HepG2 (cell line): ENCODE data around the gene SLC26A2. TPM values are rescaled to one million over a fixed set of nuclear protein-coding genes. Genes with fewer than 3 reads are reported as not detected.

Source experiments
- ATAC-seq: fragments of 200-7000 bp; cut with Tn5 transposase; 3 replicates; pipeline ENCODE4 v1.9.1; 2020; ENCODE audit warnings: mild to moderate bottlenecking, moderate library complexity
- BruUV-seq: library from RNA; stranded (reverse); fragments of 400-500 nt; replicated peaks from 2 replicates; lab custom pipeline; 2021; lab: Mats Ljungman, UMichigan
- CTCF ChIA-PET: fragments of 300-600 bp; formaldehyde crosslinking; extraction: SDS; loops from one replicate; lab custom pipeline; 2021; ENCODE audit warnings: low total read pairs, inconsistent platforms, low intra/inter-chr PET ratio; lab: Yijun Ruan, JAX
- POLR2A ChIA-PET: fragments of 350-600 bp; sonication (Branson Sonifier 250); formaldehyde crosslinking; loops from one replicate; lab custom pipeline; 2020; ENCODE audit warnings: antibody characterized with exemption, inconsistent platforms; lab: Yijun Ruan, JAX
- DNase-seq: peaks from one replicate; pipeline ENCODE4 v3.0.0-alpha.2; 2015; ENCODE audit warnings: low spot score
- FAIRE-seq: peaks from 3 replicates; lab custom pipeline; 2011; peaks lifted over from hg19 to GRCh38; lab: Jason Lieb, UNC
- H2AFZ ChIP-seq: one replicate; pipeline ENCODE4 v1.6.1; 2011; ENCODE audit warnings: low read length, inconsistent platforms
- H3K27ac ChIP-seq: fragments of 300-600 bp; 3 replicates; pipeline ENCODE4 v1.8.0; 2011; ENCODE audit warnings: mixed run types, mild to moderate bottlenecking, mixed read lengths, low read length, inconsistent platforms; ENCODE audit not compliant: insufficient read depth; ENCODE audit errors: extremely low read length
- H3K27me3 ChIP-seq, 2 experiments: fragments of 200-600 bp in 1 of 2; 2 replicates in 1 of 2; 3 replicates in 1 of 2; pipeline versions ENCODE4 v1.6.0 to v1.8.0; 2011; ENCODE audit warnings: low read length in 2 of 2, mild to moderate bottlenecking in 2 of 2, moderate library complexity in 2 of 2, inconsistent platforms in 1 of 2; ENCODE audit not compliant: insufficient read depth in 2 of 2, control insufficient read depth in 1 of 2
- H3K36me3 ChIP-seq, 2 experiments: fragments of 200-600 bp in 1 of 2; replicated peaks in 1 of 2; 2 replicates in 1 of 2; 3 replicates in 1 of 2; pipeline versions ENCODE4 v1.5.1 to v1.8.0; 2011; ENCODE audit warnings: low read length in 2 of 2, inconsistent platforms in 1 of 2; ENCODE audit not compliant: insufficient read depth in 2 of 2, control insufficient read depth in 1 of 2
- H3K4me1 ChIP-seq: 2 replicates; pipeline ENCODE4 v1.5.1; 2012; ENCODE audit warnings: low read length, inconsistent platforms; ENCODE audit not compliant: insufficient read depth
- H3K4me2 ChIP-seq: 2 replicates; pipeline ENCODE4 v1.6.0; 2011; ENCODE audit warnings: low read depth, low read length, inconsistent platforms
- H3K4me3 ChIP-seq, 3 experiments: fragments of 200-600 bp in 1 of 3; sonication (generic), shearing (Covaris generic) in 1 of 3; replicated peaks in 1 of 3; 2 replicates each; pipeline ENCODE4 v1.5.1; 2011 to 2016; ENCODE audit warnings: low read length in 3 of 3, inconsistent platforms in 2 of 3, low read depth in 2 of 3, mild to moderate bottlenecking in 2 of 3, control low read depth in 1 of 3, mixed read lengths in 1 of 3; ENCODE audit not compliant: insufficient read depth in 1 of 3
- H3K79me2 ChIP-seq: one replicate; pipeline ENCODE4 v1.6.1; 2011; ENCODE audit warnings: low read length, inconsistent platforms; ENCODE audit not compliant: insufficient read depth
- H3K9ac ChIP-seq: 2 replicates; pipeline ENCODE4 v1.6.0; 2011; ENCODE audit warnings: mild to moderate bottlenecking, low read depth, low read length, inconsistent platforms; ENCODE audit not compliant: insufficient read depth
- H3K9me3 ChIP-seq: 2 replicates; pipeline ENCODE4 v1.5.1; 2012; ENCODE audit warnings: mild to moderate bottlenecking, low read length
- H4K20me1 ChIP-seq: 2 replicates; pipeline ENCODE4 v1.6.0; 2011; ENCODE audit warnings: inconsistent platforms, mild to moderate bottlenecking, low read length, moderate library complexity; ENCODE audit not compliant: insufficient read depth
- FOXA3 ChIP-seq: IDR thresholded peaks from 2 replicates; pipeline ENCODE4 v1.6.1; 2016; ENCODE audit warnings: missing genetic modification reagents, missing compliant biosample characterization
- MAZ ChIP-seq, 2 experiments: sonication (generic) in 1 of 2; formaldehyde crosslinking in 1 of 2; IDR thresholded peaks; 2 replicates each; pipeline versions ENCODE4 v1.5.0 to v1.6.1; 2012 to 2020; ENCODE audit warnings: low read depth in 2 of 2, mild to moderate bottlenecking in 2 of 2, borderline replicate concordance in 1 of 2, improper control_type of control experiment in 1 of 2, low read length in 1 of 2, missing genetic modification reagents in 1 of 2, moderate library complexity in 1 of 2
- MED13 ChIP-seq: sonication (generic); formaldehyde crosslinking; IDR thresholded peaks from 2 replicates; pipeline ENCODE4 v1.5.0; 2020; ENCODE audit warnings: missing genetic modification reagents
- NFIB ChIP-seq: sonication (generic); formaldehyde crosslinking; IDR thresholded peaks from 2 replicates; pipeline ENCODE4 v1.9.0; 2021; ENCODE audit warnings: missing genetic modification reagents, mild to moderate bottlenecking, borderline replicate concordance
- RBFOX2 ChIP-seq: fragments of 200-400 bp; formaldehyde crosslinking; IDR thresholded peaks from 2 replicates; pipeline ENCODE4 v1.6.1; 2017; ENCODE audit warnings: low read depth, mild to moderate bottlenecking, low read length
- RELA ChIP-seq: sonication (generic); formaldehyde crosslinking; IDR thresholded peaks from 2 replicates; pipeline ENCODE4 v1.4.0; 2020; ENCODE audit warnings: missing genetic modification reagents
- SIN3B ChIP-seq: fragments of 150-350 bp; IDR thresholded peaks from 2 replicates; pipeline ENCODE4 v1.6.1; 2014; ENCODE audit warnings: low read length
- YEATS2 ChIP-seq: sonication (generic); formaldehyde crosslinking; IDR thresholded peaks from 2 replicates; pipeline ENCODE4 v1.4.0; 2020; ENCODE audit warnings: missing genetic modification reagents, borderline replicate concordance
- ZNF18 ChIP-seq: sonication (generic); formaldehyde crosslinking; IDR thresholded peaks from 2 replicates; pipeline ENCODE4 v1.8.0; 2022; ENCODE audit warnings: mild to moderate bottlenecking, missing genetic modification reagents; ENCODE audit not compliant: insufficient replicate concordance
- ZNF207 ChIP-seq: fragments of 450-650 bp; IDR thresholded peaks from 2 replicates; pipeline ENCODE4 v1.6.1; 2016; ENCODE audit warnings: antibody characterized with exemption, borderline replicate concordance
- ZNF234 ChIP-seq: sonication (generic); formaldehyde crosslinking; conservative IDR thresholded peaks from 2 replicates; pipeline ENCODE4 v1.5.1; 2020; ENCODE audit warnings: mild to moderate bottlenecking, missing genetic modification reagents
- ZNF263 ChIP-seq: sonication (generic); formaldehyde crosslinking; IDR thresholded peaks from 2 replicates; pipeline ENCODE4 v1.4.0; 2020; ENCODE audit warnings: missing genetic modification reagents
- ZNF331 ChIP-seq: sonication (generic); formaldehyde crosslinking; IDR thresholded peaks from 2 replicates; pipeline ENCODE4 v1.4.0; 2020; ENCODE audit warnings: missing genetic modification reagents
- ZNF530 ChIP-seq: sonication (generic); formaldehyde crosslinking; IDR thresholded peaks from 2 replicates; pipeline ENCODE4 v1.5.0; 2020; ENCODE audit warnings: low read depth, mild to moderate bottlenecking, missing genetic modification reagents
- ZNF552 ChIP-seq: sonication (generic); formaldehyde crosslinking; IDR thresholded peaks from 2 replicates; pipeline ENCODE4 v1.9.0; 2022; ENCODE audit warnings: missing genetic modification reagents, mild to moderate bottlenecking, borderline replicate concordance
- WGBS: methylation state at CpG from one replicate; pipeline ENCODE4 v1.1.6; 2017; ENCODE audit warnings: low lambda C conversion rate; 5-methylcytosine and 5-hydroxymethylcytosine counted together
- in situ Hi-C: cut with HindIII; loops from 2 replicates; pipeline ENCODE4 v1.10.0; 2017; ENCODE audit warnings: low pct_unique_long_range_greater_than_20kb; ENCODE audit not compliant: extremely low pct_ligation_motif_present
- intact Hi-C: fragments of 100-400 bp; cut with micrococcal nuclease; formaldehyde crosslinking; loops from one replicate; pipeline ENCODE4 v1.10.0; 2022; ENCODE audit not compliant: unreplicated experiment
- polyA plus RNA-seq, 8 experiments: library from polyadenylated mRNA; depleted of rRNA in 3 of 8; stranded (reverse) in 7 of 8; unstranded in 1 of 8; fragments of >200 nt; fragmentation: Illumina TruSeq in 4 of 8; extraction: Trizol in 4 of 8; gene quantifications; 2 replicates each; pipeline versions ENCODE4 v1.2.1 to v1.2.3, GENCODE V29; 2011 to 2016; ENCODE audit warnings: low read depth in 4 of 8, missing spikeins in 1 of 8, mixed read lengths in 1 of 8; ENCODE audit not compliant: insufficient read depth in 1 of 8
- total RNA-seq, 5 experiments: library from RNA; depleted of rRNA; stranded (reverse); fragments of >200 nt; fragmentation: Illumina TruSeq; extraction: Trizol; gene quantifications; 2 replicates each; pipeline ENCODE4 v1.2.3, GENCODE V29; 2016; ENCODE audit warnings: low read depth in 1 of 5
- TF ChIP-seq, protein P1 (sequence below): sonication (generic); formaldehyde crosslinking; IDR thresholded peaks from 2 replicates; pipeline ENCODE4 v1.5.1; 2020; ENCODE audit warnings: mild to moderate bottlenecking, missing genetic modification reagents
- TF ChIP-seq, protein P2 (sequence below): sonication (generic); formaldehyde crosslinking; IDR thresholded peaks from 2 replicates; pipeline ENCODE4 v1.4.0; 2020; ENCODE audit warnings: missing genetic modification reagents, borderline replicate concordance

Gene SLC26A2
- total and polyA plus RNA-seq, 2 of the 13 experiments (the other 11 are each of a cell fraction or from before 2014, with no cell fraction given) = 2.2 to 7.9 TPM

DNA sequence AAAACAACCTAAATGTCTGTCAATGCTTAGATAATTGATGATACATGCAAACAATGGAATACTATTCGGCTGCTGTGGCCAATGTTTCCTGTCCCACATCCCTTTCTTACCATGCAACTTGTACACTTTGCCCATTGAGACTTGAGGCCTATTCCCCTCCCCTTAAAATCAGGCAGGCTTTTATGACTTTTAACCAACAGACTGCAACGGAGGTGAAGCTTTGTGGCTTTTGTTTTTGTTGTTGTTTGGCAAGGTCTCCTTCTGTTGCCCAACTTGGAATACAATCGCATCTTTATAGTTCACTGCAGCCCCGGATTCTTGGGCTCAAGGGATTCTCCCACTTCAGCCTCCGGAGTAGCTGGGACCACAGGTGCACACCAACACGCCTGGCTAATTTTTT lies 5.8 kb upstream of the SLC26A2 start:
- no peak for ATAC-seq
- CTCF ChIA-PET = no interaction called here
- POLR2A ChIA-PET = no interaction called here
- no peak overlapping the region for H3K9ac ChIP-seq
- H3K36me3 ChIP-seq = no peaks in the 10 kb centered on the region
- H3K4me1 ChIP-seq = peaks cover 41% of the 10 kb centered on the region
- 44% methylated on average over 6 of the region's 6 CpGs for WGBS
- intact Hi-C loops (no loop called here), in situ Hi-C loops (loop anchor here (5.0 kb wide), 1 partner anchor 33 kb away; no protein-coding TSS in a partner anchor)
- 0 out of 5 replicates have a peak, but pooled peaks cover 0 to 1% of the 10 kb centered on the region in 2 experiments for H3K27me3 ChIP-seq
- no peak overlapping the region for H2AFZ ChIP-seq
- no peak overlapping the region for H3K4me2 ChIP-seq
- no TSS peak for BruUV-seq
- no peak overlapping the region for H3K4me3 ChIP-seq
- no peaks in the 10 kb centered on the region for H3K9me3 ChIP-seq
- no peak for DNase-seq
- no peaks in the 10 kb centered on the region for H3K79me2 ChIP-seq
- FAIRE-seq = no peak
- H3K27ac ChIP-seq = no peak overlapping the region
- H4K20me1 ChIP-seq = no peaks in the 10 kb centered on the region
- TF ChIP-seq ZNF18 (no peak), ZNF263 (no peak), ZNF207 (no peak), RBFOX2 (no peak), MAZ (IDR thresholded peaks at IDR 0.05; ENCODE audit: borderline replicate concordance, low read depth, low read length) (no peak), MAZ (CRISPR knock-in tag; IDR thresholded peaks at IDR 0.05; ENCODE audit: low read depth) (no peak), ZNF530 (CRISPR knock-in tag) (no peak), FOXA3 (CRISPR knock-in tag) (no peak), NFIB (no peak), YEATS2 (no peak), ZNF234 (CRISPR knock-in tag) (no peak), SIN3B (no peak), MED13 (no peak), ZNF331 (CRISPR knock-in tag) (no peak), RELA (CRISPR knock-in tag) (no peak), ZNF552 (no peak)
- TF ChIP-seq, protein P1, sequence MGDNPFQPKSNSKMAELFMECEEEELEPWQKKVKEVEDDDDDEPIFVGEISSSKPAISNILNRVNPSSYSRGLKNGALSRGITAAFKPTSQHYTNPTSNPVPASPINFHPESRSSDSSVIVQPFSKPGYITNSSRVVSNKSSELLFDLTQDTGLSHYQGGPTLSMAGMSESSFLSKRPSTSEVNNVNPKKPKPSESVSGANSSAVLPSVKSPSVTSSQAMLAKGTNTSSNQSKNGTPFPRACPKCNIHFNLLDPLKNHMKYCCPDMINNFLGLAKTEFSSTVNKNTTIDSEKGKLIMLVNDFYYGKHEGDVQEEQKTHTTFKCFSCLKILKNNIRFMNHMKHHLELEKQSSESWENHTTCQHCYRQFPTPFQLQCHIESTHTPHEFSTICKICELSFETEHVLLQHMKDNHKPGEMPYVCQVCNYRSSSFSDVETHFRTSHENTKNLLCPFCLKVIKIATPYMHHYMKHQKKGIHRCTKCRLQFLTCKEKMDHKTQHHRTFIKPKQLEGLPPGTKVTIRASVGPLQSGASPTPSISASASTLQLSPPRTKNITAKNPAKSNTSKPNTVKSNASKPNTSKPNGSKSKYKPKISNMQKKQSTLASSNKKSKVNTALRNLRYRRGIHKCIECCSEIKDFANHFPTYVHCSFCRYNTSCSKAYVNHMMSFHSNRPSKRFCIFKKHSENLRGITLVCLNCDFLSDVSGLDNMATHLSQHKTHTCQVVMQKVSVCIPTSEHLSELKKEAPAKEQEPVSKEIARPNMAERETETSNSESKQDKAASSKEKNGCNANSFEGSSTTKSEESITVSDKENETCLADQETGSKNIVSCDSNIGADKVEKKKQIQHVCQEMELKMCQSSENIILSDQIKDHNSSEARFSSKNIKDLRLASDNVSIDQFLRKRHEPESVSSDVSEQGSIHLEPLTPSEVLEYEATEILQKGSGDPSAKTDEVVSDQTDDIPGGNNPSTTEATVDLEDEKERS (CRISPR knock-in tag) = no peak
- TF ChIP-seq, protein P2, sequence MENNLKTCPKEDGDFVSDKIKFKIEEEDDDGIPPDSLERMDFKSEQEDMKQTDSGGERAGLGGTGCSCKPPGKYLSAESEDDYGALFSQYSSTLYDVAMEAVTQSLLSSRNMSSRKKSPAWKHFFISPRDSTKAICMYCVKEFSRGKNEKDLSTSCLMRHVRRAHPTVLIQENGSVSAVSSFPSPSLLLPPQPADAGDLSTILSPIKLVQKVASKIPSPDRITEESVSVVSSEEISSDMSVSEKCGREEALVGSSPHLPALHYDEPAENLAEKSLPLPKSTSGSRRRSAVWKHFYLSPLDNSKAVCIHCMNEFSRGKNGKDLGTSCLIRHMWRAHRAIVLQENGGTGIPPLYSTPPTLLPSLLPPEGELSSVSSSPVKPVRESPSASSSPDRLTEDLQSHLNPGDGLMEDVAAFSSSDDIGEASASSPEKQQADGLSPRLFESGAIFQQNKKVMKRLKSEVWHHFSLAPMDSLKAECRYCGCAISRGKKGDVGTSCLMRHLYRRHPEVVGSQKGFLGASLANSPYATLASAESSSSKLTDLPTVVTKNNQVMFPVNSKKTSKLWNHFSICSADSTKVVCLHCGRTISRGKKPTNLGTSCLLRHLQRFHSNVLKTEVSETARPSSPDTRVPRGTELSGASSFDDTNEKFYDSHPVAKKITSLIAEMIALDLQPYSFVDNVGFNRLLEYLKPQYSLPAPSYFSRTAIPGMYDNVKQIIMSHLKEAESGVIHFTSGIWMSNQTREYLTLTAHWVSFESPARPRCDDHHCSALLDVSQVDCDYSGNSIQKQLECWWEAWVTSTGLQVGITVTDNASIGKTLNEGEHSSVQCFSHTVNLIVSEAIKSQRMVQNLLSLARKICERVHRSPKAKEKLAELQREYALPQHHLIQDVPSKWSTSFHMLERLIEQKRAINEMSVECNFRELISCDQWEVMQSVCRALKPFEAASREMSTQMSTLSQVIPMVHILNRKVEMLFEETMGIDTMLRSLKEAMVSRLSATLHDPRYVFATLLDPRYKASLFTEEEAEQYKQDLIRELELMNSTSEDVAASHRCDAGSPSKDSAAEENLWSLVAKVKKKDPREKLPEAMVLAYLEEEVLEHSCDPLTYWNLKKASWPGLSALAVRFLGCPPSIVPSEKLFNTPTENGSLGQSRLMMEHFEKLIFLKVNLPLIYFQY = no peak
